HUES64 (cell line): ENCODE measurements around the gene FILIP1L.

ENCODE experiments used
- H3K27ac ChIP-seq: 2 replicates; pipeline ENCODE4 v1.7.0; 2013; ENCODE audit warnings: low read depth, low read length, inconsistent platforms
- H3K27me3 ChIP-seq: 2 replicates; pipeline ENCODE4 v1.6.1; 2013; ENCODE audit warnings: mild to moderate bottlenecking, low read length; ENCODE audit not compliant: insufficient read depth
- H3K36me3 ChIP-seq: 2 replicates; pipeline ENCODE4 v1.6.1; 2013; ENCODE audit warnings: mild to moderate bottlenecking, low read length; ENCODE audit not compliant: insufficient read depth
- H3K4me1 ChIP-seq: 2 replicates; pipeline ENCODE4 v1.6.1; 2013; ENCODE audit warnings: mild to moderate bottlenecking, low read length, moderate library complexity; ENCODE audit not compliant: insufficient read depth
- H3K4me3 ChIP-seq: 2 replicates; pipeline ENCODE4 v1.5.1; 2013; ENCODE audit warnings: mild to moderate bottlenecking, low read length, moderate library complexity
- H3K9ac ChIP-seq: 2 replicates; pipeline ENCODE4 v1.6.1; 2013; ENCODE audit warnings: mild to moderate bottlenecking, low read depth, low read length
- H3K9me3 ChIP-seq: 2 replicates; pipeline ENCODE4 v1.6.1; 2013; ENCODE audit warnings: low read depth, low read length; ENCODE audit not compliant: insufficient read depth
- whole genome bisulfite sequencing: fragments of 150-250, 120-280 bp; methylation state at CpG from one replicate; pipeline ENCODE4 v1.1.7; 2013; ENCODE audit warnings: missing lambda C conversion rate; 5-methylcytosine and 5-hydroxymethylcytosine counted together

Gene FILIP1L

DNA sequence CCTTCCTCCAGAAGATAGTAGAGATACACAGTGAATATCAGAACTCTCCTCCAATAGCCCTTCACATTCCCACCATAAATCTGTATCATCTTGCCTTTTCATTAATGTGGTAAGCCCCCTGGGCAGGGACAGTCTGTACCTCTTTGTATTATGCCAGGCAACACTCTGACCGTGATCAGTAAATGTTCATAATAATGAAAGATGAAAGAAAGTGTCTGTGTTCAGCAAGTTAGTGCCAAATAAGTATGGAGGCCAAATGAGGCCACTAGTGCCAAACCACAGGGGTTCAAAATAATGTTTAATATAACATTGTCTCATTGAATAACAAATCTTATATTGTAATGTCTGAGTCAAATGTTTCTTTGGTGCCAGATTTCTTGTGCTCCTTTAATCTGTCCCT lies 192.3 kb downstream of the FILIP1L start:
- H3K36me3 ChIP-seq: no peaks in the 10 kb centered on the region
- no peaks in the 10 kb centered on the region for H3K27me3 ChIP-seq
- H3K4me3 ChIP-seq: no peak overlapping the region
- H3K27ac ChIP-seq: no peak overlapping the region
- H3K9ac ChIP-seq: no peak overlapping the region
- WGBS: 91% methylated on average over 1 of the region's 1 CpG
- peaks cover 45% of the 10 kb centered on the region for H3K4me1 ChIP-seq
- no peaks in the 10 kb centered on the region for H3K9me3 ChIP-seq

GRCh38 chr3:99921377-99921695 lies 193.0 kb downstream of the FILIP1L start:
- H3K4me3 ChIP-seq: no peak overlapping the region
- H3K9ac ChIP-seq: no peak overlapping the region

GRCh38 chr3:99920481-99921376 lies 193.6 kb downstream of the FILIP1L start:
- no peaks in the 10 kb centered on the region for H3K9me3 ChIP-seq
- H3K4me3 ChIP-seq: no peak overlapping the region
- H3K27ac ChIP-seq: peak overlapping the region; percentile 31; the same call in 1 of the 2 replicates
- H3K36me3 ChIP-seq: no peaks in the 10 kb centered on the region
- no peak overlapping the region for H3K9ac ChIP-seq
- WGBS: 62% methylated on average over 10 of the region's 10 CpGs
- H3K27me3 ChIP-seq: no peaks in the 10 kb centered on the region
- peaks cover 32% of the 10 kb centered on the region for H3K4me1 ChIP-seq

More at GRCh38 chr3:99921377-99921695, 193.0 kb downstream of the FILIP1L start:
- Histone ChIP-seq H3K9me3 (no peaks in the 10 kb centered on the region), H3K36me3 (no peaks in the 10 kb centered on the region), H3K27me3 (no peaks in the 10 kb centered on the region), H3K27ac (no peak overlapping the region; the same call in 1 of the 2 replicates), H3K4me1 (peaks cover 38% of the 10 kb centered on the region)
- 89% methylated on average over 1 of the region's 1 CpG for WGBS

GRCh38 chr3:99919694-99920093 lies 194.6 kb downstream of the FILIP1L start:
- Histone ChIP-seq H3K9ac (no peak overlapping the region), H3K9me3 (no peaks in the 10 kb centered on the region), H3K27me3 (no peaks in the 10 kb centered on the region), H3K27ac (no peak overlapping the region), H3K4me1 (peaks cover 26% of the 10 kb centered on the region), H3K4me3 (no peak overlapping the region), H3K36me3 (no peaks in the 10 kb centered on the region)

DNA sequence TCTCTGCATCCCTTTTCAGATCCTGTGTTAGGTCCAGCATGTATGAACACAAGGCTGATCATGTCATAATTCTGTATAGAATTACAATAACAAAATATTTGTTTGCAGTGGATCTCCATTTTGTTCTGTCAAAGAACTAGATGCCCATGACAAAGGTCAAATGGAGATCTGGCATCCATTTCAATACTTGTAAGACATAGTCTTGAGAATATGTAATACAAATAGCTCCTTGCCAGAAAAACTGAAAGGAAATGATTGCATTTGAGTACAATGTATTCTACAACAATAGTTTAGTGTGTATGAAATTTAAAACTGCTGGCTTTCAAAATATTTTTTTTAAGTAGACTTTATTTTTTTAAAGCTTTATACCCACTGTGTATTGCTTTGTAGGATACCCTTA lies 195.6 kb downstream of the FILIP1L start:
- H3K9ac ChIP-seq: no peak overlapping the region
- H3K27me3 ChIP-seq: no peaks in the 10 kb centered on the region
- H3K4me1 ChIP-seq: peaks cover 28% of the 10 kb centered on the region
- no peaks in the 10 kb centered on the region for H3K9me3 ChIP-seq
- no peak overlapping the region for H3K4me3 ChIP-seq
- no peak overlapping the region for H3K27ac ChIP-seq
- no peaks in the 10 kb centered on the region for H3K36me3 ChIP-seq

DNA sequence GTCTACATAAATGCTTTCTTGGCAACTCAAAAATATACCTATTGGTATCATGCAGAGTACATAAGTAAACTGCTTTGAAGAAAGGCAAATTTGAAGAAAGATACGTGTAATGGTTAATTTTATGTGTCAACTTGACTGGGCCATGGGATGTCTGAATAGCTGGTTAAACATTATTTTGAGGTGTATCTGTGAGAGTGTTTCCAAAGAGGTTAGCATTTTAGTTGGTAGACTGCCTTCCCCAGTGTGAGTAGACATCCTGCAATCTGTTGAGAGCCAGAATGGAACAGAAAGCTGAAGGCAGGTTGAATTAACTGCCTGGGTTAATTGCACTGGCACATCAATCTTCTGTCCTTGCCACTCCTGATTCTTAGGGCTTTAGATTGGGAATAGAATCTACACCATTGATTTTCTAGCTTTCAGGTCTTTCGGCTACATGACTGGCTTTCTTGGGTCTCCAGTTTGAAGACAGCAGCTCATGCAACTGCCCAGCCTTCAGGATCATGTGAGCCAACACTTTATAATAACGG lies 198.3 kb downstream of the FILIP1L start:
- Histone ChIP-seq H3K4me3 (no peak overlapping the region), H3K36me3 (no peaks in the 10 kb centered on the region), H3K4me1 (peaks cover 25% of the 10 kb centered on the region), H3K27ac (no peak overlapping the region), H3K9ac (no peak overlapping the region), H3K9me3 (no peaks in the 10 kb centered on the region), H3K27me3 (no peaks in the 10 kb centered on the region)
- 96% methylated on average over 3 of the region's 3 CpGs for WGBS

- Histone ChIP-seq H3K4me3 (no peak overlapping the region), H3K36me3 (no peaks in the 10 kb centered on the region), H3K9ac (no peak overlapping the region), H3K27ac (no peak overlapping the region), H3K9me3 (no peaks in the 10 kb centered on the region), H3K4me1 (peaks cover 19% of the 10 kb centered on the region), H3K27me3 (no peaks in the 10 kb centered on the region)
- WGBS: 78% methylated on average over 3 of the region's 3 CpGs
Measured at GRCh38 chr3:99911433-99911832, 202.9 kb downstream of the FILIP1L start.

DNA sequence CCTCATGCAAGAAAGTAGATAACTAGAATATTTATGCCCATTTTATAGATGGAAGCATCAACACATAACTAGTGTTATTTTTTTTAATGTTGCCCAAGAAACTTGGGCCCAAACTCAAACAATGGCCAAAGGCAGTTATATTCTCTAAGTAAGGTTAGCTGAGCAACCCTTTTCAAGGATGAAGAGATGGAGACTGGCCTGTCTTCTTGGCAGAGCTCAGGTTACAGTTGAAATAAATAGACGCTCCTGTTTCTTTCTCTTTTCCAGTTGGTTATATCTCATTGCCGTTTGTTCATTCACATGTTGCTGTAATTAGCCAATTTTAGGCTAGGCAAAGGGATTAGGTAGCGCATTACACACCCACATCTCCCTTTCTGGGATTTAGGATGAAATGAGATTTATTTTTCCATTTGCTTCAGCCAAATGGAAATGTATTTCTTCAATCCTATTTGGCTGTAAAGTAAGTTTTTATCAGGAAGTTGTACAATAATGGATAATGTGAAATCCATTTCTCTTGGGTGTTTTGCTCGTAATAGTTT lies 203.5 kb downstream of the FILIP1L start:
- Histone ChIP-seq H3K27me3 (no peaks in the 10 kb centered on the region), H3K4me1 (peaks cover 19% of the 10 kb centered on the region), H3K9me3 (no peaks in the 10 kb centered on the region), H3K36me3 (no peaks in the 10 kb centered on the region), H3K27ac (no peak overlapping the region), H3K9ac (no peak overlapping the region), H3K4me3 (no peak overlapping the region)
- WGBS: 93% methylated on average over 2 of the region's 4 CpGs

DNA sequence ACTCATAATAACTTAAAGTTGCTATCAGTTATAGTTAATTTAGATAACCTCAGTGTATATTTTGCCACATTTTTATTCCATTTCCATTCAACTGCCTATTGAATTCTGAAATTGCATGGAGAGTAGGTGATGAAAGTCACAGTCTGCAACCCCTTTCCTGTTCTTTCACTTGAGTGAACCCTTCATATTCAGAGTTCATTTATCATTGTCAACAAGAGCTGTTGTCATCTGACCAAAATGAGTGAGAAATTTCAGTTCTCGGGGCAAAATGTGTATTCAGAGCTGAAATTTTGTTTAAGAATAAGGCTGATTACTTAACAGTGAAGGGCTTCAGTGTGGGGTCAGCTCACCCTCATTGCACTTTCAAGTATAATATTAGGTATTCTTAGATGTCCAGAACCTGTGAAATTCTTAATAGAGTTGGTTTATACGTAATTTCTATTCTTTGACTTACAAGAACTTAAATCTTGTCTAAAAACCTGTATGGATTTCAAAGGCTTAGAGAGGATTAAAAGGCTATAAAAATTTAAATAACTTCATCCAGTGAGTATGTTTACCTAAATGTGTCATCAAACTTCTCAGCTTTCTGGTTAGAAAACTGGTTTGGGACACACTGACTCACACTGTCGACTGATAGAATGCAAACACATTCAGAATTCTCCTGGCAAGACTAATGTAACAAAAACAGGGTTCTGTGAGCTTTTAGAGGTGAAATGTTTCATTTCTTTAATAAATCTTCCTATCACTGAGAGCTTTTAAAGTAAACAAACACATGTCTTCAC lies 204.4 kb downstream of the FILIP1L start:
- Histone ChIP-seq H3K36me3 (no peaks in the 10 kb centered on the region), H3K9ac (no peak overlapping the region), H3K9me3 (no peaks in the 10 kb centered on the region), H3K4me3 (no peak overlapping the region), H3K27ac (no peak overlapping the region), H3K27me3 (no peaks in the 10 kb centered on the region), H3K4me1 (peaks cover 19% of the 10 kb centered on the region)
- 75% methylated on average over 2 of the region's 3 CpGs for WGBS

DNA sequence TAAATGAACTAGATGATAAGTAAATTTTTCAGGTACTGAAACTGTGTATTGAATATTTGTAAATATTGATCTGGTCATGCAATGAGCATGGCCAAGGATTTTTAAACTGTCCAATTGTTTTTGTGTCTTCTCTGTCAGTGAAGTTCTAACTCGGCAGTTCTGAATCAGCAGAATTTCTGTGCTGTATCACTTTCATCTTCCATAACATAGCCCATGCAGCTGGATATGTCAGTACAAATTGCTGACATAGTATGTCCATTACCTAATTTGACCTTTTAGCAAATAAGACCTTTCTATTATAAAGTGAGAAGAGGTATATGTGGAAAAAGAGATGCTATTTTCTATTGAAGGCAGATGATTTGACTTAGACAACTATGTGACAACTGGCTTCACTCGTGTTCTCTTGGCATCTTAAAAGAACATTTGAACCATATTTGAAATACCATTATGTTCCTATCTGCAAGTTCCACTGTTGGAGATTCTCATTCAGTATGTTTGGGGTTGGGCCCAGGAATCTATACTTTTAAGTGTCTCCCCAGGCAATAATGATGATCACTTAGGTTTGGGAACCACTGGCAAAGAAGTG lies 206.2 kb downstream of the FILIP1L start:
- no peaks in the 10 kb centered on the region for H3K27me3 ChIP-seq
- no peak overlapping the region for H3K4me3 ChIP-seq
- 85% methylated on average over 2 of the region's 2 CpGs for WGBS
- H3K27ac ChIP-seq: no peak overlapping the region
- H3K9me3 ChIP-seq: no peaks in the 10 kb centered on the region
- no peak overlapping the region for H3K9ac ChIP-seq
- peaks cover 15% of the 10 kb centered on the region for H3K4me1 ChIP-seq
- H3K36me3 ChIP-seq: no peaks in the 10 kb centered on the region

GRCh38 chr3:99903869-99904268 lies 210.4 kb downstream of the FILIP1L start:
- Histone ChIP-seq H3K4me1 (peaks cover 12% of the 10 kb centered on the region; the same call in 1 of the 2 replicates), H3K27ac (no peak overlapping the region)

More at GRCh38 chr3:99903869-99904268, 210.4 kb downstream of the FILIP1L start:
- Histone ChIP-seq H3K9me3 (no peaks in the 10 kb centered on the region), H3K4me3 (no peak overlapping the region), H3K27me3 (no peaks in the 10 kb centered on the region), H3K36me3 (no peaks in the 10 kb centered on the region), H3K9ac (no peak overlapping the region)
